OCI-LY7 (cell line): ENCODE results near the gene EIF5AL1.

Experiments used
- EZH2phosphoT487 ChIP-seq: fragments of 200-600 bp; sonication (generic); IDR thresholded peaks from 2 replicates; pipeline ENCODE4 v1.6.1; 2018; ENCODE audit warnings: low read depth, borderline replicate concordance, mild to moderate bottlenecking, mixed run types, antibody characterized with exemption, low read length, moderate library complexity, mixed read lengths
- TF ChIP-seq, protein P1 (sequence below): fragments of 200-600 bp; sonication (generic); conservative IDR thresholded peaks from 2 replicates; pipeline ENCODE4 v1.5.1; 2014; ENCODE audit warnings: mild to moderate bottlenecking, antibody characterized with exemption, low read length, moderate library complexity, mixed read lengths

DNA sequence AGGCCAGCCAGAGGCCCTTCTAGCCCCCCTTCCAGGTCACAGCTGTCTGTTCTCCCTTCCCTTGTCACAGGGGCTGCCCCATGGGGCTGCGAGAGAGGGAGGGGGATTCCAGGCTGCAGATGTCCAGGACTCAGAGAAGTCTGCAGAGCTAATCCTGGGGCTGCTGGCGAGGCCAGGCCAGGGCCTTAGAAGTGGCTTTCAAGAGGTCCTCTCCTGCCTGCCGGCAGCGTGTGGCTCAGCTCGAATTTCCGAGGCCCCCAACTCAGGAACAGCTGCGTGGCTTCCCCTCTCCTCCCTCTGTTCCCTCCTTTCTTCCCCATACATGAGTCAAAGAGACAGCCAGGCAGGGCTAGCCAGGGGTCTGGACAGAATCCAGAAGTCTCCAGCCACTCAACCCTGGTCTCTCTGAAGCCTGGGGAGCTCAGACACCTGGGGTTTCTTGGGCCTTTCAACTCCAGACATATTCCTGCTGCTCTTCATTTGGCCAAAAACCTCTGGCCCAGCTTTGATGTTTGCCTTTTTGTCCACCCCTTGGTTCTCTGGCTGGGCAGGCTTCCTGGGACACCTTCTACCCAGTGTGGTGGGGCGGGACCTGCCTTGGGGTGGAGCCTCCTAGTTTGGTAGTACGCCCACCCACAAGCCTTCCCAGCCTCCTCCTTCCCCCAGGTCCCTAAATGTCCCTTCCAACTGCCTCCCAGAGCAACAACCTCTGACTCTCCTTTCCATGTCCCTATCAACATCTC, 21.8 kb upstream of the EIF5AL1 start:
- TF ChIP-seq, protein P1, sequence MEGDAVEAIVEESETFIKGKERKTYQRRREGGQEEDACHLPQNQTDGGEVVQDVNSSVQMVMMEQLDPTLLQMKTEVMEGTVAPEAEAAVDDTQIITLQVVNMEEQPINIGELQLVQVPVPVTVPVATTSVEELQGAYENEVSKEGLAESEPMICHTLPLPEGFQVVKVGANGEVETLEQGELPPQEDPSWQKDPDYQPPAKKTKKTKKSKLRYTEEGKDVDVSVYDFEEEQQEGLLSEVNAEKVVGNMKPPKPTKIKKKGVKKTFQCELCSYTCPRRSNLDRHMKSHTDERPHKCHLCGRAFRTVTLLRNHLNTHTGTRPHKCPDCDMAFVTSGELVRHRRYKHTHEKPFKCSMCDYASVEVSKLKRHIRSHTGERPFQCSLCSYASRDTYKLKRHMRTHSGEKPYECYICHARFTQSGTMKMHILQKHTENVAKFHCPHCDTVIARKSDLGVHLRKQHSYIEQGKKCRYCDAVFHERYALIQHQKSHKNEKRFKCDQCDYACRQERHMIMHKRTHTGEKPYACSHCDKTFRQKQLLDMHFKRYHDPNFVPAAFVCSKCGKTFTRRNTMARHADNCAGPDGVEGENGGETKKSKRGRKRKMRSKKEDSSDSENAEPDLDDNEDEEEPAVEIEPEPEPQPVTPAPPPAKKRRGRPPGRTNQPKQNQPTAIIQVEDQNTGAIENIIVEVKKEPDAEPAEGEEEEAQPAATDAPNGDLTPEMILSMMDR: no peak
- TF ChIP-seq EZH2phosphoT487: no peak
